K562 (cell line): ENCODE data around the gene TMEM225B. TPM values are rescaled to one million over a fixed set of nuclear protein-coding genes. Genes with fewer than 3 reads are reported as not detected.

Experiments used
- ATAC-seq: fragments of 200-7000 bp; cut with Tn5 transposase; 3 replicates; pipeline ENCODE4 v1.9.1; 2020; ENCODE audit warnings: moderate library complexity
- BruUV-seq: library from RNA; stranded (reverse); fragments of 400-500 nt; replicated peaks from 2 replicates; lab custom pipeline; 2021; lab: Mats Ljungman, UMichigan
- CTCF ChIA-PET: fragments of 300-600 bp; formaldehyde crosslinking; extraction: SDS; loops from one replicate; lab custom pipeline; 2021; ENCODE audit warnings: low intra/inter-chr PET ratio; lab: Yijun Ruan, JAX
- POLR2A ChIA-PET: fragments of 300-600, 350-650 bp; sonication (Branson Sonifier 250); formaldehyde crosslinking; extraction: SDS; loops from one replicate; lab custom pipeline; 2021; ENCODE audit warnings: antibody characterized with exemption, inconsistent platforms; lab: Yijun Ruan, JAX
- DNase-seq, 4 experiments: peaks; one replicate each; pipeline versions ENCODE4 v3.0.0 to v3.0.0-alpha.2; 2011 to 2018; ENCODE audit warnings: low spot score in 3 of 4, mixed read lengths in 3 of 4; ENCODE audit errors: extremely low read depth in 1 of 4
- FAIRE-seq: peaks from 2 replicates; lab custom pipeline; 2011; peaks lifted over from hg19 to GRCh38; lab: Jason Lieb, UNC
- H2AFZ ChIP-seq: 2 replicates; pipeline ENCODE4 v1.6.0; 2011; ENCODE audit warnings: low read depth, low read length, control low read depth, inconsistent platforms
- H3K27ac ChIP-seq: fragments of 200-600 bp; 3 replicates; pipeline ENCODE4 v1.8.0; 2011; ENCODE audit warnings: low read depth, mild to moderate bottlenecking, control low read depth, inconsistent platforms, low read length, moderate library complexity, mixed read lengths; ENCODE audit errors: extremely low read depth
- H3K27me3 ChIP-seq, 2 experiments: fragments of 300-600 bp in 1 of 2; 2 replicates in 1 of 2; 3 replicates in 1 of 2; pipeline versions ENCODE4 v1.6.0 to v1.8.0; 2011; ENCODE audit warnings: inconsistent platforms in 2 of 2, low read length in 2 of 2, mild to moderate bottlenecking in 1 of 2, mixed read lengths in 1 of 2, moderate library complexity in 1 of 2; ENCODE audit not compliant: control insufficient read depth in 2 of 2, insufficient read depth in 2 of 2
- H3K36me3 ChIP-seq: fragments of 300-600 bp; 3 replicates; pipeline ENCODE4 v1.8.0; 2011; ENCODE audit warnings: mild to moderate bottlenecking, low read length, inconsistent platforms; ENCODE audit not compliant: control insufficient read depth, insufficient read depth
- H3K4me1 ChIP-seq, 2 experiments: fragments of 200-600 bp in 1 of 2; replicated peaks in 1 of 2; 2 replicates in 1 of 2; 3 replicates in 1 of 2; pipeline versions ENCODE4 v1.5.1 to v1.8.0; 2011; ENCODE audit warnings: inconsistent platforms in 2 of 2, low read length in 2 of 2, mild to moderate bottlenecking in 1 of 2, mixed read lengths in 1 of 2, moderate library complexity in 1 of 2; ENCODE audit not compliant: control insufficient read depth in 2 of 2, insufficient read depth in 2 of 2
- H3K4me2 ChIP-seq: 2 replicates; pipeline ENCODE4 v1.6.1; 2011; ENCODE audit warnings: low read length, control low read depth, inconsistent platforms, mixed read lengths; ENCODE audit not compliant: insufficient read depth
- H3K4me3 ChIP-seq: fragments of 200-600 bp; sonication (generic), shearing (Covaris generic); 2 replicates; pipeline ENCODE4 v1.5.1; 2016; ENCODE audit warnings: control low read depth, inconsistent platforms
- H3K79me2 ChIP-seq: fragments of 200-600 bp; 3 replicates; pipeline ENCODE4 v1.8.0; 2011; ENCODE audit warnings: low read length, inconsistent platforms; ENCODE audit not compliant: control insufficient read depth, insufficient read depth
- H3K9ac ChIP-seq, 2 experiments: 2 replicates each; pipeline versions ENCODE4 v1.6.0 to v1.6.1; 2011; ENCODE audit warnings: low read depth in 2 of 2, low read length in 2 of 2, control low read depth in 1 of 2, inconsistent platforms in 1 of 2, mild to moderate bottlenecking in 1 of 2, mixed read lengths in 1 of 2; ENCODE audit not compliant: insufficient read depth in 1 of 2
- H3K9me1 ChIP-seq: one replicate; pipeline ENCODE4 v1.6.0; 2011; ENCODE audit warnings: inconsistent platforms, mild to moderate bottlenecking, low read length, moderate library complexity; ENCODE audit not compliant: control insufficient read depth, insufficient read depth
- H3K9me3 ChIP-seq: replicated peaks from 2 replicates; pipeline ENCODE4 v1.5.1; 2011; ENCODE audit warnings: low read depth, low read length, inconsistent platforms; ENCODE audit not compliant: control insufficient read depth, insufficient read depth
- H4K20me1 ChIP-seq: replicated peaks from 2 replicates; pipeline ENCODE4 v1.6.1; 2011; ENCODE audit warnings: low read length, inconsistent platforms, mixed read lengths; ENCODE audit not compliant: control insufficient read depth, insufficient read depth
- GTF2E2 ChIP-seq: fragments of 200-800 bp; sonication (Bioruptor generic); IDR thresholded peaks from 2 replicates; pipeline ENCODE4 v1.6.1; 2016; ENCODE audit warnings: missing genetic modification characterization, missing compliant biosample characterization
- L3MBTL2 ChIP-seq: fragments of 450-650 bp; IDR thresholded peaks from 2 replicates; pipeline ENCODE4 v1.6.1; 2016; ENCODE audit warnings: mild to moderate bottlenecking, moderate library complexity
- RBM39 ChIP-seq: fragments of 200-400 bp; formaldehyde crosslinking; optimal IDR thresholded peaks from 2 replicates; pipeline ENCODE3; 2018; ENCODE audit warnings: low read depth, low read length
- WGBS: fragments of 100-300 bp; shearing (Covaris generic); methylation state at CpG from one replicate; pipeline ENCODE4 v1.1.6; 2016; ENCODE audit warnings: low coverage, mixed read lengths; ENCODE audit not compliant: insufficient coverage; ENCODE audit errors: missing lambda C conversion rate; 5-methylcytosine and 5-hydroxymethylcytosine counted together
- in situ Hi-C: fragments of 300-500 bp; cut with MboI; formaldehyde crosslinking; loops from 4 replicates; pipeline ENCODE4 v1.15.0; 2018; ENCODE audit warnings: inconsistent platforms, mixed read lengths
- intact Hi-C: fragments of 100-400 bp; cut with micrococcal nuclease; formaldehyde crosslinking; loops from 2 replicates; pipeline ENCODE4 v1.14.2; 2022
- polyA plus RNA-seq, 8 experiments: library from polyadenylated mRNA; depleted of rRNA in 4 of 8; stranded (reverse) in 5 of 8; unstranded in 3 of 8; fragments of >200 nt; fragmentation: Nextera tagmentation in 2 of 8; fragmentation: Illumina TruSeq in 1 of 8; extraction: Ambion mirVana in 2 of 8; extraction: Trizol in 1 of 8; gene quantifications; 2 replicates each; pipeline versions ENCODE4 v1.2.1 to v1.2.3, GENCODE V29; 2011 to 2014; ENCODE audit warnings: inconsistent platforms in 1 of 8, missing spikeins in 1 of 8
- total RNA-seq, 7 experiments: library from RNA; depleted of rRNA in 6 of 7; stranded (reverse); fragments of >200 nt in 6 of 7; fragmentation: Illumina TruSeq in 2 of 7; extraction: Trizol in 2 of 7; gene quantifications; 2 replicates each; pipeline versions ENCODE4 v1.2.1 to v1.2.3, GENCODE V29; 2011 to 2021; ENCODE audit warnings: low replicate concordance in 1 of 7
- TF ChIP-seq, protein P1 (sequence below): fragments of 450-650 bp; IDR thresholded peaks from 2 replicates; pipeline ENCODE4 v1.6.1; 2018; ENCODE audit warnings: mild to moderate bottlenecking, low read depth; ENCODE audit not compliant: partially characterized antibody

The TMEM225B gene
- total and polyA plus RNA-seq, 9 of the 15 experiments (the other 6 are each of a cell fraction or from before 2014, with no cell fraction given), result 0.08 to 0.73 (median 0.56) TPM

DNA sequence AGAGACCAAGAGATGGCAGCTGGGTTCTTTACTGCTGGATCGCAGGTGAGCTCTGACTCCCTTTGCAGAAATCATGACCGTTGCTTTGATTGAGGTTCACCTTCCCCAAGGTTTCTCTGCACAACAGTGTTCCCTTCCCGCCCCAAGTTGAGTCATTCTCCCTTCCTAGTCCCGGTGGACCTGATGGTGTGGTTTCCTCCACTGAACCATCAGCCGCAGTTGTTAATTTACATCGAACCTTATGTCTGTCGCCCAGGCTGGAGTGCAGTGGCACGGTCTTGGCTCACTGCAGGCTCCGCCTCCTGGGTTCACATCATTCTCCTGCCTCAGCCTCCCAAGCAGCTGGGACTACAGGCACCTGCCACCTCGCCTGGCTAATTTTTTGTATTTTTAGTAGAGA is 24.5 kb downstream of the TMEM225B start:
- peaks cover 8% of the 10 kb centered on the region for H3K79me2 ChIP-seq
- no peaks in the 10 kb centered on the region for H3K27me3 ChIP-seq
- TF ChIP-seq RBM39 (no peak), GTF2E2 (tag) (no peak), L3MBTL2 (no peak)
- TF ChIP-seq, protein P1, sequence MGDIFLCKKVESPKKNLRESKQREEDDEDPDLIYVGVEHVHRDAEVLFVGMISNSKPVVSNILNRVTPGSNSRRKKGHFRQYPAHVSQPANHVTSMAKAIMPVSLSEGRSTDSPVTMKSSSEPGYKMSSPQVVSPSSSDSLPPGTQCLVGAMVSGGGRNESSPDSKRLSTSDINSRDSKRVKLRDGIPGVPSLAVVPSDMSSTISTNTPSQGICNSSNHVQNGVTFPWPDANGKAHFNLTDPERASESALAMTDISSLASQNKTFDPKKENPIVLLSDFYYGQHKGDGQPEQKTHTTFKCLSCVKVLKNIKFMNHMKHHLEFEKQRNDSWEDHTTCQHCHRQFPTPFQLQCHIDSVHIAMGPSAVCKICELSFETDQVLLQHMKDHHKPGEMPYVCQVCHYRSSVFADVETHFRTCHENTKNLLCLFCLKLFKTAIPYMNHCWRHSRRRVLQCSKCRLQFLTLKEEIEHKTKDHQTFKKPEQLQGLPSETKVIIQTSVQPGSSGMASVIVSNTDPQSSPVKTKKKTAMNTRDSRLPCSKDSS, result no peak
- H3K9me1 ChIP-seq, result no peaks in the 10 kb centered on the region
- no peak overlapping the region for H2AFZ ChIP-seq
- DNase-seq, result no peak
- FAIRE-seq, result no peak
- no peak for ATAC-seq
- no peaks in the 10 kb centered on the region for H3K9me3 ChIP-seq
- in situ Hi-C loops (no loop called here), intact Hi-C loops (no loop called here)
- no peak overlapping the region for H3K27ac ChIP-seq
- peaks cover 11% of the 10 kb centered on the region; the same call in 1 of the 2 replicates for H4K20me1 ChIP-seq
- ChIA-PET CTCF (no interaction called here), POLR2A (interaction anchor here (0.6 to 2.1 kb wide), 3 partner anchors 9 to 297 kb away, joined by 4 to 11 read pairs (median 6); partner anchors contain the start of gene TRIM4)
- peaks cover 5 to 6% of the 10 kb centered on the region in 2 experiments; a peak in 4 of 5 replicates for H3K4me1 ChIP-seq
- WGBS, result 94% methylated on average over 8 of the region's 10 CpGs
- no peak overlapping the region for H3K4me3 ChIP-seq
- no peak overlapping the region for H3K4me2 ChIP-seq
- H3K9ac ChIP-seq, result no peak overlapping the region
- peaks cover 95% of the 10 kb centered on the region for H3K36me3 ChIP-seq
- BruUV-seq, result no TSS peak
